Nephron progenitor cell (in vitro differentiated cells): Measurements from ENCODE around the gene STK17A.

Source experiments
- DNase-seq: peaks from one replicate; pipeline ENCODE4 v3.0.0; 2021
- H3K27ac Mint-ChIP-seq: 2 replicates; pipeline ENCODE4 v1.8.0; 2021; ENCODE audit warnings: mild to moderate bottlenecking, moderate library complexity, mixed read lengths
- H3K27me3 Mint-ChIP-seq: 2 replicates; pipeline ENCODE4 v1.8.0; 2021; ENCODE audit warnings: mild to moderate bottlenecking, low read depth, mixed read lengths; ENCODE audit not compliant: poor library complexity
- H3K36me3 Mint-ChIP-seq: 2 replicates; pipeline ENCODE4 v1.8.0; 2021; ENCODE audit warnings: low read depth, mixed read lengths
- H3K4me1 Mint-ChIP-seq: 2 replicates; pipeline ENCODE4 v1.8.0; 2021; ENCODE audit warnings: mixed read lengths
- H3K4me3 Mint-ChIP-seq: 2 replicates; pipeline ENCODE4 v1.8.0; 2021; ENCODE audit warnings: mild to moderate bottlenecking, moderate library complexity, mixed read lengths
- H3K9me3 Mint-ChIP-seq: 2 replicates; pipeline ENCODE4 v1.8.0; 2021; ENCODE audit warnings: mild to moderate bottlenecking, moderate library complexity, mixed read lengths
- CTCF ChIP-seq: fragments of 200-600 bp; sonication (generic); IDR thresholded peaks from 2 replicates; pipeline ENCODE4 v1.5.0; 2021; ENCODE audit warnings: antibody characterized with exemption

Gene STK17A

GRCh38 chr7:43653891-43654504 is 71.1 kb downstream of the STK17A start:
- Mint-ChIP-seq H3K9me3 (no peaks in the 10 kb centered on the region), H3K27ac (peak overlapping the region; percentile 60), H3K36me3 (peaks cover 76% of the 10 kb centered on the region), H3K4me3 (no peak overlapping the region), H3K4me1 (peaks cover 26% of the 10 kb centered on the region), H3K27me3 (no peaks in the 10 kb centered on the region)
- no peak for DNase-seq
- TF ChIP-seq CTCF = no peak

DNA sequence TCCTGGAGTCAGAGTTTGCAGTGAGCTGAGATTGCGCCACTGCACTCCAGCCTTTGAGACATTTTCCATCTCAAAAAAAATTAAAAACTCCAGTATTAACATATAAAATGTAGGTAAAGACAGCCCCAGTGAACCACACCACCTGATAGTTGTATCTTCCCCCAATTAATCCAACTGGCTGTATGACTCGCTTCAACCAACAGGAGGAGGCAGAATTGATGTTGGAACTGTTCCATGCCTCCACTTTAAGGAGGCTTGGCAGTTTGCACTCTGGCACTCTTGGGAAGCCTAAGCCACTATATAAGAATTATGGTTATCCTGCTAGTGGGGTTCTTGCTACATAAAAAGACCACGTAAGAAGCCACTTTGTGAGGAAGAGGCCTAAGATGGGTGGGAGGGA is 72.7 kb downstream of the STK17A start:
- TF ChIP-seq CTCF = no peak
- no peaks in the 10 kb centered on the region for H3K9me3 Mint-ChIP-seq
- peaks cover 15% of the 10 kb centered on the region for H3K4me1 Mint-ChIP-seq
- no peak overlapping the region for H3K27ac Mint-ChIP-seq
- peaks cover 69% of the 10 kb centered on the region for H3K36me3 Mint-ChIP-seq
- no peaks in the 10 kb centered on the region for H3K27me3 Mint-ChIP-seq
- no peak overlapping the region for H3K4me3 Mint-ChIP-seq
- no peak for DNase-seq

DNA sequence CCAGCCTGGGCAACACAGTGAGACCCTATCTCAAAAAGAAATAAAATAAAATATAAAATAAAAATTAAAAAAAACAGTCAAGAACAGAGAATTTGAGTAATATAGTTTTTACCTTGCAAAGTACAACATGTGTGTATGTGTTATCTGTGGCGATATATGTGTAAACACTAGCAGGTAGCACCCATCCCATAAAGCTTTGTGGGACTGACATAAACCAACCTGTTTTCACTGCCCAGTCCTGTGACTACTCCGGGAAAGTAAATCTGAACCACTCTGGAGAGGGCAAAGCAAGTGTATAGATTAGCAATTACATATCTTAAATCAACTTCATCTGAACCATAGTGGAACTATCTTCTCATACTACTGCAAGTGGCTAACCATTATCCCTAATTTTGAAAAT is 74.1 kb downstream of the STK17A start:
- no peak for DNase-seq
- no peak for TF ChIP-seq CTCF
- peaks cover 70% of the 10 kb centered on the region for H3K36me3 Mint-ChIP-seq
- H3K27ac Mint-ChIP-seq = no peak overlapping the region
- H3K4me1 Mint-ChIP-seq = peaks cover 5% of the 10 kb centered on the region
- H3K4me3 Mint-ChIP-seq = no peak overlapping the region
- peaks cover 2% of the 10 kb centered on the region for H3K9me3 Mint-ChIP-seq
- no peaks in the 10 kb centered on the region for H3K27me3 Mint-ChIP-seq

DNA sequence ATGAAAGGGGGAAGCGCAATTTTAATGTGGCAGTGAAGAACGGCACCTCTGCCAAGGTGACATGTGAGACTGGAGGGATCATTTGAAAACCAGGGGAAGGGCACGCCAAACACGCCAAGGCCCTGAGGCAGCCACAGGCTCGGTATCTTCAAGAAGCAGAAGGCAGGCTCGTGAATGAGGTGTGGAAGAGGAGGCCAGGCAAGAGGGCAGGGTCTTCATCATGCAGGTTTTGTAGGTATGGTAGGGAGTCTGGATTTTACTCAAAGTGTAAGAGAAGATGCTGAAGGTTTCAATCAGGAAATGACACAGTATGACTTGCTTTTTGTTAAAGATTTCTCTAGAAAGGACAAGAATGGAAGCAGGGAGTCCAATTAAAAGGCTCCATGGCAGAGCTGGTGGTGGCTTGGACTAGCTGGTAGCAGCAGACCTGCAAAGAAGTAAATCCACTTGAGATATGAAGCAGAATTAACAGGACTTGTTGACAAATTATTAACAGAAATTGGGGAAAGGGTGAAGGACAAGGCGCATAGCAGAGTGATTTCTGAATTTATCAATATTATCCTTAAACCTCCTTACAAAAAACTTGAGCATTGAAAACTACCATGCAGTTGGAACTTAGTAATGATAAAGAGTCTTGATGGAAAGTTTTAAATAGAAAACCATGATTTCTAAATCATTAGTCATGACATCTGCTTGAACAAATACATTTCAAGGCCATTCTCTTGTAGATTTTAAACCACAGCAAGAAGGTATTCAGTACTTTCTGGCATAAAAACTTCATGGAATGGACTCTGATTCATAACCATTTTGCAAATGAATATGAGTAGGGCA is 76.0 kb downstream of the STK17A start:
- no peak overlapping the region for H3K4me3 Mint-ChIP-seq
- DNase-seq = no peak
- peaks cover 17% of the 10 kb centered on the region for H3K9me3 Mint-ChIP-seq
- no peak for TF ChIP-seq CTCF
- no peaks in the 10 kb centered on the region for H3K27me3 Mint-ChIP-seq
- H3K36me3 Mint-ChIP-seq = peaks cover 72% of the 10 kb centered on the region
- H3K27ac Mint-ChIP-seq = peak overlapping the region; percentile 49
- no peaks in the 10 kb centered on the region for H3K4me1 Mint-ChIP-seq

DNA sequence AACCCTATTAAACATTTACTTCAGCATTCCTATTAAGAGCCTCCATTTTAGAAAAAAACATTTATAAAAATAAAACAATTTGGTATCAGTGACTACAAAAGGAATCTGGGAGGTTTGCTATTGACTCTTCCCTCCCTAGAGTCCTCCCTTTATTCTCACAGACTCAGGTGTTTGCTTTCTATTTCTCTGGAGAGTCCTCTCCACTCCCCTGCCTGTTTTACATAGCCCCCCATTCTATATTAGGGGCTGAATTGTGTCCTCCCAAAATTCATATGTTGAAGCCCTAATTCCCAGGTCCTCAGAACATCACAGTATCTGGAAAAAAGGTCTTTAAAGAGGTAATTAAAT is 76.6 kb downstream of the STK17A start:
- no peak for TF ChIP-seq CTCF
- H3K4me3 Mint-ChIP-seq = no peak overlapping the region
- H3K4me1 Mint-ChIP-seq = no peaks in the 10 kb centered on the region
- peaks cover 72% of the 10 kb centered on the region for H3K36me3 Mint-ChIP-seq
- no peaks in the 10 kb centered on the region for H3K27me3 Mint-ChIP-seq
- H3K27ac Mint-ChIP-seq = peak overlapping the region; percentile 81
- peaks cover 17% of the 10 kb centered on the region for H3K9me3 Mint-ChIP-seq
- DNase-seq = no peak

- H3K36me3 Mint-ChIP-seq = peaks cover 76% of the 10 kb centered on the region
- H3K27ac Mint-ChIP-seq = peak overlapping the region; percentile 54
- H3K27me3 Mint-ChIP-seq = no peaks in the 10 kb centered on the region
- no peak for TF ChIP-seq CTCF
- no peak for DNase-seq
- no peak overlapping the region for H3K4me3 Mint-ChIP-seq
- H3K4me1 Mint-ChIP-seq = no peaks in the 10 kb centered on the region
- peaks cover 21% of the 10 kb centered on the region for H3K9me3 Mint-ChIP-seq
Observed at GRCh38 chr7:43660141-43660540, 77.2 kb downstream of the STK17A start.
